Measurements from ENCODE around the gene WDR18.
A peak's percentile ranks its signal among the peaks of the same experiment; 100 is the strongest.

The WDR18 gene, protein sequence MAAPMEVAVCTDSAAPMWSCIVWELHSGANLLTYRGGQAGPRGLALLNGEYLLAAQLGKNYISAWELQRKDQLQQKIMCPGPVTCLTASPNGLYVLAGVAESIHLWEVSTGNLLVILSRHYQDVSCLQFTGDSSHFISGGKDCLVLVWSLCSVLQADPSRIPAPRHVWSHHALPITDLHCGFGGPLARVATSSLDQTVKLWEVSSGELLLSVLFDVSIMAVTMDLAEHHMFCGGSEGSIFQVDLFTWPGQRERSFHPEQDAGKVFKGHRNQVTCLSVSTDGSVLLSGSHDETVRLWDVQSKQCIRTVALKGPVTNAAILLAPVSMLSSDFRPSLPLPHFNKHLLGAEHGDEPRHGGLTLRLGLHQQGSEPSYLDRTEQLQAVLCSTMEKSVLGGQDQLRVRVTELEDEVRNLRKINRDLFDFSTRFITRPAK
- total RNA-seq: 20.5 to 84.1 (median 40.8) reads per million in 4 experiments

DNA sequence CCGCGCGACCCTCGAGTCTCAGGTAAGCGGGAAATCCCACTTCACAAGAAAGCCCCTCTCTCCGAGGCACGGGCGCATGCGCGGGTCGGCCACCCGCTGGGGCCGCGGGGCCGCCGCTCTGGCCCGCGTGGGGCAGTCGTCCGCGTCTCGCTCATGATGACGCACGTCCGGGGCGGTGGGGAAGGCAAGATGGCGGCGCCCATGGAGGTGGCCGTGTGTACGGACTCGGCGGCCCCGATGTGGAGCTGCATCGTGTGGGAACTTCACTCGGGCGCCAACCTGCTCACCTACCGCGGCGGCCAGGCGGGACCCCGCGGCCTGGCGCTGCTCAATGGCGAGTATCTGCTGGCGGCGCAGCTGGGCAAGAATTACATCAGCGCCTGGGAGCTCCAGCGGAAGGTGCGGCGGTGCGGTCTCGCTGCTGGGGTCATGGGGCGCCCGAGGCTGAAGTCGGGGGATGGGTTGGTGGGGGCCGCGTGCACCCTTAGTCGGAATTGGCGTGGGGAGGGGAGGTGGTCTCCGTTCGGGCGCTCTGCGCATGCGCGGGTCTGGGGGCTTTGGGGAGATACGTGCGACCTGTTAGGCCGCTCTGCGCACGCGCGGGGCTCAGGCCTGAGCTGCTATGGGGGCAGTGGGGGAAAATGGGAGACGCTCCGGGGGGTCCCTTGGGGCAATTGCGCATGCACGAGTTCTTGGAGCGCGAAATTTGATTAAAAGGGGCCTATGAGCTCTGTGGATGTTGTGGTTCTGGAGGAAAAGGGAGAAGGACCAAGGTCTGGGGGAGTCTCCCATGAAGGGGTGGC lies at the start of gene WDR18:
TSS of gene WDR18 (plus strand) at position 181 of the 803 bp plus-strand sequence. CDS start at position 190, 9 bp downstream.
- DNase-seq: peak; percentile 84

DNA sequence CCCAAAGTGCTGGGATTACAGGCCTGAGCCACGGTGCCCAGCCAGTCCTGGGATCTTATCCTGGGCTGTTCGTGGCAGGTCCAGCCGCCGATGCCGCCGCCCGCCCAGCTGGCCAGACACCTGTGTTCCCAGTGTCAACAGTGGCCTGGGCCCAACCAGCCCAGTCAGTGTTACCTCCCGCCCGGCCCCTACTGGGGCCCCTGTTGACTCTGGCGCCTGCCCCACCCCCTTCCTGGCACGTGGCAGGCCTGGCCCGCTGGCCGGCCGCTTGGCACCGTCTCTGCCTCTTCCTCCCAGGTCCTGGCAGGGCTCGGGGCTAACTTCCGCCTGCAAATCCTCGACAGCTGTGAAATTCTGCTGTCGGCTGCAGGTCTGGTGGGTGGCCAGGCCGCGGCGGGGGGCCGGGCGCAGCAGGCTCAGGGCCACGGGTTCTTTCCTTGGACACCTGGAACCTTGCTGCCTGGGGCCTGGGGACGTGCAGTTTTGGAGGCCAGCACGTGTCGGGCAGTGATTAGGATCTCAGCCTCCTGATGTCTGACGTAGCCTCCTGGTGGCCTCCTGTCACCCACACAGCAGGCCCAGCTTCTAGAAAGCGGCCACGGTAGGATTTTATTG lies 49.2 kb upstream of the WDR18 start:
- DNase-seq: no peak

DNA sequence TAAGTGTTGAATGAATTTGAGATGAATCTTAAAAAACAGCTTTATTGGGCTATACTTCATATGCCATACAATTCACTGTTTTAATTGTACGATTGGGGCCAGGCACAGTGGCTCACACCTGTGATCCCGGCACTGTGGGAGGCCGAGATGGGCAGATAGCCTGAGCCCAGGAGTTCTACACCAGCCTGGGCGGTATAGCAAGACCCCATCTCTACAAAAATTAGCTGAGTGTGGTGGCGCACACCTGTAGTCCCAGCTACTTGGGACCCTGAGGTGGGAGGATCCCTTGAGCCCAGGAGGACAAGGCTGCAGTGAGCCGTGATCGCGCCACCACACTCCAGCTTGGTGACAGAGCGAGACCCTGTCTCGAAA lies 48.0 kb upstream of the WDR18 start:
- no peak for DNase-seq

DNA sequence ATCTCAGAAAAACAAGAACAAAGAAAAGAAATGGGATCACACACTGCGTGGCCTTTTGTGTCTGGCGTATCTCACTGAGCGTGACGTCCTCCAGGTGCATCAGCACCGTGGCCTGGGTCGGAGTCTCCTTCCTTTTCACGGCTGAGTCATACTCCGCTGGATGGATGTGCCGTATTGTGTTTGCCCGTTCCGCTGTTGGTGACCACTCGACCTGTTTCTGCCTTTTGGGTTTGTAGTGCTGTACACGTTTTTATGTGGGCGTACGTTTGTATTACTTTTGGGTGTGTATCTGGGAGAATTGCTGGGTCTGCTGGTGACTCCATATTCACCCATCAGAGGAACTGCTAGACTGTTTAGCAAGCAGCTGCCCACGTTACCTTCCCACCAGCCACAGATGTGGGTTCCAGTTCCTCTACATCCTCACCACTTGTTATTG lies 46.9 kb upstream of the WDR18 start:
- no peak for DNase-seq

DNA sequence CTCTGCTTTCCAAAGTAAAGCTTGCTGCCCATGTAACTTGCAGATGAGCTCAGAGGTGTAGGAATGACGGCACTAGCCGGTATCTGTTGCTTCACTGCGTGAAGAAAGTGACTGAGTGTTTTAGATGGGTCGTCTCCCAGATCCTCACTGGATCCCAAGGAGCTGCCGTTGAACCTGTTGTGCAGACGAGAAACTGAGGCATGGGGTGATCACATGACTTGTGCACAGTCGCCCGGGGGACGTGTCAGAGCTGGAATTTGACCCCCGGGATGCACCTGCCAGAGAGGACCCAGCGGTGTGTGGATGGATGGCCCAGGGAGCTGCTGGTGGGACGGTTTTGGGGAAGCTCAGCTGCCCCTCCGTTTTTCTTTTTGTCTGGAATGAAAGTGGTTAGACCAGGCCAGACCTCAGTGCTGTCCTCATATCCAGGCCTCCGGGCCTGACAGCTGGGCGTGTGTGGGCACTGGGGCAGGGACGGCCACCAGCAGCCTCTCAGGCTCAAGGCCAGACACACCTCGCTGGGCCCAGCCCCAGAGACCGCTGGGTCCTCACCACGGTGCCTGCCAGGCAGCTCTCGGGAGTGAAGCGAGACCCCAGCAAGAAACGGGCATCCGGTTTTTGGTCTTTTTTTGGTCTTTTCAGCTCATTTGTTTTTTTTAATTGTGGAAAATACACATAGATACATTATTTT lies 45.8 kb upstream of the WDR18 start:
- no peak for DNase-seq

DNA sequence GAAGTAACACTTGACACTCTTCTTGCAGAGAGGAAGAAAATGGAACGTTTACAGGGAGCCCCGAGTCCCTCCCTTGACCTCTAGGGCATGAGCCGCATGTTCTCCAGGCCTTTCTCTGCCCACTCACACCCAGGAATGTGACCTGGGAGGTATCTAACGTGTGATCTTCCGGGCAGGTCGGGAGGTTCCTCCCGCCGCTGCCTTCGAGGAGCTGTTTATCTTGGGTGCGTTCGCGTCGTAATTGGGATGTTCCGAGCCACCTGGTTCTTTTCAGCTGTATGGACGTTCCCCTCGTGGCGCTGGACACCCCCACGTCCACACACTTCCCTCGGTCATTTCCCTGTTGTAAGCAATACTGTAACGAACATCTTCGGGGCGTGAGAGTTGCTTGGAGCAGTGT lies 44.7 kb upstream of the WDR18 start:
- no peak for DNase-seq

DNA sequence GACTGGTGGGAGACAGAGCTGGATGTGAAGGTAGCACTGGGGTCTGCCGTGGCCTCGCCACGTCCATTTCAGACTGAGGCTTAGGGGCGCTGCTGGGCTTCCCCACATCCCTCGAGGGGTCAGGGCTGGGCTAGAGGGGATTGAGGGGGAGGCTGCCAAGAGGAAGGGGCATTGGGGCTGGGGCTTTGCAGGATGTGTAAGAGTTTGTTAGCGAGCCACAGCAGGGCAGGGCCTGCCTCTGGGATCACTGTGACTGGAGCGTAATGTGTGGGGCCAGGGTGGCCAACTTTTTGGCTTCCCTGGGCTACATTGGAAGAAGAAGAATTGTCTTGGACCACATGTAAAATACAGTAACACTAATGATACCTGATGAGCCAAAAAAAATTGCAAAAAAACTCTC lies 44.2 kb upstream of the WDR18 start:
- DNase-seq: no peak

DNA sequence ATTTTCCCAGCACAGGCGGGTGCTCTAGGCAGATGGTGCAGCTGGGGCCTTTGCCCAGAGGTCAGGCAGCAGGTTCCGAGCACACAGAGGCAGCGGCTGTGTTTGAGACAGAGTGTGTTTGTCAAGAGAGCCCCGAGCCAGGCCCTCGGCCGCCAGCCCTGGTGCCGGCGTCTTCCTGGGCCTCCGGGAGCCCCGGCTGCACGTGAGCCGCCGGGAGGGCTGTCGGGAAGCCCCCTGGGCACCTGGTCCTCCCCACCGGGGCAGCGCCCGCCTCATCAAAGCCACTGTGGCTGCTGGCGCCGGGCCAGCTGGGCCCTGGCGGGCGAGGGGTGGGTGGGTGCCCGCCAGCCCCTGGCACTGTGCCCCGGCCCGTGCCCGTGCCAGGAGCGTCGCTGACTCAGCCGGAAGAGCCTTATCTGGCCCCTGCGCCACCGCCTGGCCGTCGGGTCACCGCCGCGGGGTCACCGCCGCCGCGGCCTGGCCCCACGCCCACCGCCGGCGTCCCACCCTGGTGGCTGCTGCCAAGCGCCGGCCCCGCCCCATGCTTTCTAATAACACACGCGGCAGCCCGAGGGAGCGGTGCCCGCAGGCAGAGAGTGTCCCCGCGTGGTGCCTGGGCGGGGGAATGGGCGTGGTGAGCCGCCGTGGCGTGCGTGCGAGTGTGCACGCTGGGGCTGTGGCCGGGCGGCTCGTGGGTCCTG lies 43.4 kb upstream of the WDR18 start:
- DNase-seq: peak; percentile 64

DNA sequence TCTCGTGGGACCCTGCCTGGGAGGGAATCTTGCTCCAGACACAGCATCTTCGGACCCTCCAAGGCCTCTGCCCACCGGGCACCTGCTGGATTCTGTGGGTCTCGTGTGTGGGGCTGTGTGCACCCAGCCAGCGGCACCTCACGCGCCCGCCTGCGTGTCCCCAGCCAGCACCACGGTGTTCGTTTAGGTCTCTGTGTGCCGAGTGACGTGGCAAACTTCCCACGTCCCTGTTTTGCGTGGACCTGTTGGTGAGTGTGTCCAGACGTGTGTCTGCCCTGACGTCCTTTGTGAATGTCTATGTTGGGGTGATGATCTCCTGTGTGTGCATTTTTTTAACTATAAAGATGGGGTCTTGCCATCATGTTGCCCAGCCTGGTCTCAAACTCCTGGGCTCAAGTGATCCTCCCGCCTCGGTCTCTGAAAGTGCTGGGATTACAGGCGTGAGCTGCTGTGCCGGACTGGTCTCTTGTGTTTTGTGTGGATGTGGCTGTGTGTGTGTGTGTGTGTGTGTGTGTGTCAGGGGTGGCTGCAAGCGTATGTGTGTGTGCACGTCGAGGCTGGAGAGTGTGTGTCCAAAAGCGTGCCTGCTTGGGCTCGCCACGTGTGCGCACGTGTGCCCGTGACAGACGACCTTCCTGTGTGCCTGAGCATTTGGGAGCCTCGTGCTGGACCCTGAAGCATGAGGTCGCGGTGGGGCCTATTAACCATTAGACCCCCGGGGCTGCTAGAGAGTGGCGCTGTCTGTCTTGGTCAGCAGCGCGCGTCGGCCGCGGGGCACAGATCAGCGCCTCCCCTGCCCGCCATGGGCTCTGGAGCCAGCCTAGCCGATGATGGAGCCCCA lies 42.6 kb upstream of the WDR18 start:
- DNase-seq: no peak

DNA sequence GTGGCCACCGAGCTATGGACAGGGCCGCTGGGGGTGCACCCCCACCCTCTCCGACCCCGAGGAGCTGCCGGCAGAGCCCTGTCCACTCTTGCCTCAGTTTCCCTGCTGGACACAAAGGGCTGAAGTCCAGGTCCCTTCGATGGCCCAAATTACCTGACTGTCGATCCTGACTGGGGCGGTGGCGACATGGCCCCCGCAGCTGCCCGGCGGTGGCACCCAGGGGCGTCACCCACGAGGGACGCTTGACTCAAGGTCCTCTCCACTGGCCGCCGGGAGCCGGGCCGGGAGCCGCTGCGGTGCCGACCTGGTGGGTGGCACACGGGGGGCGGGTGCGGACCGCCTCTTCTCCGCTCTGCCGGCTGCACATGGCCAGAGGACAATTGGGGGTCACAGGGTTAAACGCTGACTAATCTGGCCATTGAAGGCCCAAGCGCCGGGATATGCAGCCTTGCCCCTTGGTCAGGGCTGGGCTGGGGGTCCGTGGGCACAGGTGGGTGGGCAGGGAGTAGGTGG lies 42.0 kb upstream of the WDR18 start:
- DNase-seq: no peak

DNA sequence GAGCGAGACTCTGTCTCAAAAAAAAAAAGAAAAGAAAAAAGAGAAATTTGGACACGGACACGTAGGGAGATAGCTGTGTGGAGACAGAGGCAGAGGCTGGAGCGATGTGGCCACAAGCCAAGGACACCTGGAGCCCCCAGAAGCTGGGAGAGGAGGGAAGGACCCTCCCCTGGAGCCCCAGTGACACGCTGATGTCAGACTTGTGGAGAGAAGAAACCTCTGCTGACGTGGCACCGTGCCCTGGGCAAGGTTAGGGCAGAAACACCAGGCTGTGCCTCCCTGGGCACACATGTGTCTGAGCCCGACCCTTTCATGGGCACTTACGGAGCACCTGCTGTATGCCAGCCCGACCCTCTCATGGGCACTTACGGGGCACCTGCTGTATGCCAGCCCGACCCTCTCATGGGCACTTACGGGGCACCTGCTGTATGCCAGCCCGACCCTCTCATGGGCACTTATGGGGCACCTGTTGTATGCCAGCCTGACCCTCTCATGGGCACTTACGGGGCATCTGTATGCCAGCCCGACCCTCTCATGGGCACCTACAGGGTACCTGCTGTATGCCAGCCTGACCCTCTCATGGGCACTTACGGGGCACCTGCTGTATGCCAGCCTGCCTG lies 40.5 kb upstream of the WDR18 start:
- DNase-seq: no peak

DNA sequence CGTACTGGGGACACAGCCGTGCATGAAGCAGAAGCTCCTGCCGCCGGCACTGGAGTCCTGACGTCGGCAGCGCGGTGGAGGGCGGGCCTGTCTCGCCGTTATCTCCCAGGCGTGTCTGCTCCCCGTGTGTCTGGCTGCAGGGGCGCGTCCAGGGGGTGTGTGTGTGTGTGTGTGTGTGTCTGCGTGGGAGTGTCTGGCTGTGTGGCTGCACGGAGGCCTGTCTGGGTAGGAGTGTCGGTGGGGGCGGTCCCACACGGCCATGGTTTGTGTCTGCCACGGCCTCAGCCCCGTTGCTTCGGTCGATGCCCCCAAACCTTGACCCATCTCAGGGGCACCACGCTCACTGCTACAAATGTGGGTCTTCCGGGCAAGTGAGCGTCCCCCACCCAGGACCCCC lies 40.0 kb upstream of the WDR18 start:
- DNase-seq: no peak

DNA sequence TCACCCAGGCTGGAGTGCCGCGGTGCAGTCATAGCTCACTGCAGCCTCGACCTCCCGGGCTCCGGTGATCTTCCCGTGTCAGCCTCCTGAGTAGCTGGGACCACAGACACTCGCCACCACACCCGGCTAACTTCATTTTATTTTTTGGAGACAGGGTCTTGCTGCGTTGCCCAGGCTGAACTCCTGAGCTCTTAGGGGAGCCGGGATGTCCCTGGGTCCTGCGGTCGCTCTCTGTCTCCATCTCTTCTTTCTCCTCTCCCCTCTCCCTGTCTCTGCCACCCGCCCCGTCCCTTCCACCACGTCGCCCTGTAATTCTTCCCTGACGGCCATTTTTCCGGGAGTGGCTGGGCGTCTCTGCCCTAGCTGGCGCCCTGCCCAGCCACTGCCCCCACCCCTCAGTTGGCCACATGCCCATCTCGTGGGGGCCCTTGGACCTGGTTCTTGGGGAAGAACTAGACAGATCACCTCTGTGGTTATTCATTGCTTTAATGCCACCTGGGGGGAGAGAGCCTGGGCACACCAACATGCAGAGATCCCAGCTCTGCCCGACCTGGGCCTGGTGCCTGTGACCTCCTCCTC lies 39.4 kb upstream of the WDR18 start:
- DNase-seq: no peak

DNA sequence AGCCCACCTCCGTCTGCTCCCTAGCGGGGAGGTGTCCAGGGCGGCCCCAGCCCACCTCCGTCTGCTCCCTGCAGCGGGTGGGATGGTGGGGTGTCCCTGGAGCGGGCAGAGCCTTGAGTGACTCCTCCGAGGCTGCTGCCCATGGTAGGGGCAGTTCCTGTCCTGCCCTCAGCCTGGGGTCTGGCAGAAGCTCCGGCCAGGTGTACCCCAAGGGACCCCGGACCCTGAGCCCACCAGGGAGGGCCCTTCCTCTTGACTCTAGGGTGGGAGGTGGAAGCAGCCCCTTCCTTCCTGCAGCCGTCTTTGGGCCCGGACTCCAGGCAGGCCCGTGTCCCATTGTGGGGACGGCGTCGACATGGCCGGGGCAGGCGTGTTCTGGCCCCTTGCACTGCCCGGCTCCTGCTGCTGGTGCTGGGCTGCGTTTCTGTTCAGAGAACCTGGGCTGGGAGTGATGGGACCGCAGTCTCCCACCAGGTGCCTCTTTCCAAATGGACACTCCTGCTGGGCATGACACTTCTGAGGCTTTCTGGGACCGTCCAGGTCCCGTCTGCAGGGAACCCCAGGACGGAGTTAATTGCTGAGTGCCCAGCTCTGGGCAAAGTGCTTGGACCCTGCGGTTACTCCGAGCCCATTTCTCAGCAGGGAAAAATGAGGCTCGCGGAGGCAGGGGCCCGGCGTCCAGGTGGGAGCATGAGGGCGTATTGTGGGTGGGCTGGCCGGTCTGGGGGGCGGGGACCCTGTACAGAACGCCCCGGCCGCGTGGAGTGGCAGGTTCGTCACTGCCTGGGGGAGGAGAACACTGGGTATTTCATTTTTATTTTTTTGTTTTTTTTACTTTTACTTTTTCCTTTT lies 38.5 kb upstream of the WDR18 start:
- DNase-seq: no peak

DNA sequence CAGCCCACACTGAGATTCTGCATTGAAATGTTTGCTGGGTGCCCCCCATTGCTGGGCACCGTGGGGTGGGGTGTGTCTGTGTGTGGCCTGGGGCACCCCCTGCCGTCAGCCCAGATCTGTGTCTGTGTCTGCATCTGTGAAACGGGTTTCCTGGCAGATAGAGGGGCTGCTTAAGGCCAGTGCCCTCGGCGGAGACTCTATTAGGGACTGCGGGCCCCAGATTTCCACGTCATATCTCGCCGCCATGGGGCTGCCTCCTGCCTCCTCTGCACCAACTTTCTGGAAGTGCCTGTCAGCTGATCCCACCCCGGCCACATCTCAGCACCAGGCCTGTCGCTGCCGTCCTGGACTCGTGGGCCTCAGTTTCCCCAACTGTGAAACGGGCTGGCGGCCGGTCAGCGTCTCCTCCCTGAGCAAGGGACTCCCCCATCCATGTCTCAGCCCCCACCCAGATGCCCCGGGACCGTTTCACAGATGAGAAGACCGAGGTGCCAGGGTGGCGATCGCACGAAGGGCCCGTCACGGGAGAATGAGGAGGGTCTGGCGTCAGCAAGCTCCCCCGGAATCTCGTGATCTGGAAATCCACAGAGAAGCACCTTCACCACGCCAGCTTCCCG lies 36.9 kb upstream of the WDR18 start:
- no peak for DNase-seq

DNA sequence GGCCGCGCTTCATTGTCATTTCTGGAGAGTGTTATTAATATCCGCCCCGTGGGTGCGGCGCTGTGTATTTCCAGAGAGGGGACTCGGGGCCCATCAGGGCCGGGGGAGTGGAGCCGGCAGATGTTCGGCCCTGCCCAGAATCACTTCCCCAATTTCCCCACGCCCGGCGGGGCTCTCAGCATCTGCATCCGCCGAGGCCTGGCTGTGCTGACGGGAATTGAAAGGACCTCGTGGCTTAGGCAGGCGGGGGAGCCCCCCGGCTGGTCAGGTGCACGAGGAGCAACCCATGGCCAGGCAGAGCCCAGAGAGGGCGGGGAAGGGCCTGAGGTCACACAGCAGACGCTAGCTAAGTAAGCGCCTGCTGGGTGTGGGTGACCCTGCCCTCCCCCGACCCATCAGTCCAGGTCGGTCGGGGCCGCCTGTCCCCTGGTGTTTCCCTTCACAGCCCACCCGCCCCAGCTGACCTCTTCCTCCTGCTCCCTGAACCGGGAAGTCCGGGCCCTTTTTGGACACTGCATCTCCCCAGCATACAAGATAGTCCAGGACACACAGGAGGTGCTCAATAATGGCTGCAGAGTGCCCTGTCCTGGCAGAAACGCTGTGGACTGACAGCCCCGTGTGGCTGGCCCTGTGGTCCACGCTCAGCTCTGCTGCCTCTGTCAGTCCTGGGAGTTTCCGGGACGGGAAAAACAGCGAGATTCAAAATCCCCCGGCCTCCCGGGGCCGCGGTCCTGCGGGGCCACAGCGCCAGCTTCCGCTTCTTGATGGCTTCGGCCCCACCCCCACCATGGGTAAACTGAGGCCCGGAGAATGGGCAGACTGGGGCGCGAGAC lies 36.2 kb upstream of the WDR18 start:
- no peak for DNase-seq

DNA sequence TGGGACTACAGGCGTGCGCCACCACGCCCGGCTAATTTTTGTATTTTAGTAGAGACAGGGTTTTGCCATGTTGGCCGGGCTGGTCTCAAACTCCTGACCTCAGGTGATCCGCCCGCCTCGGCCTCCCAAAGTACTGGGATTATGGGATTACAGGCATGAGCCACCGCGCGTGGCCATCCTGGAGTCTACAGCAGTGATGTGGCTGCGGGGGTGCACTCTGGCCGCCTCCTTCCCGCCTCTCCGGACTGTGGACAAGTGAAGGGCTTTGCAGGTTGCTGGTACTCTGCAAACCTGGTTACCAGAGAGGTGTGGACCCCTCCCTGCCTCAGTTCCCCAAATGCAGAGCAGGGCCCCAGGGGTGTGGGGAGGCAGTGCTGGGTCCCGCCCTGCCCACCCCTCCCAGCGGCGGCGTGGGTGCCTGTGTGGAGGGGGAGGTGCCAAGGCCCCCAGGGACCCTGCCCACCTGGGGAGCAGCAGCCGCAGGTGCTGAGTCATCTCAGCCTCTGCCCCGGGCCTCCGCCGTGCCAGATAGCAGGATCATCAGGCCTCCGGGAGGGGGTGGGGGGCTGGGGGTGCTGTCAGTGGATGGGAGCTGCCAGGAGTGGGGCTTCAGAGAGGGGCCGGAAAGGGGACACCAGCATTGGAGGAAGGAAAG lies 35.2 kb upstream of the WDR18 start:
- DNase-seq: no peak

Measured in effector CD8-positive, alpha-beta T cell (primary cell).